Loucy (cell line): ENCODE measurements around the gene ANKRD6.

Source experiments
- CTCF ChIP-seq: fragments of 200-600 bp; sonication (generic); conservative IDR thresholded peaks from 2 replicates; pipeline ENCODE4 v1.5.1; 2014; ENCODE audit warnings: mild to moderate bottlenecking, antibody characterized with exemption, low read length
- EZH2phosphoT487 ChIP-seq: fragments of 200-600 bp; IDR thresholded peaks from 2 replicates; pipeline ENCODE4 v1.6.1; 2018; ENCODE audit warnings: antibody characterized with exemption, mild to moderate bottlenecking, moderate library complexity, borderline replicate concordance

- TF ChIP-seq EZH2phosphoT487, result no peak
- no peak for TF ChIP-seq CTCF
These were observed 52.4 kb downstream of the ANKRD6 start for GRCh38 chr6:89485320-89485719.
